ENCODE measurements around the gene IFNA5.

DNA sequence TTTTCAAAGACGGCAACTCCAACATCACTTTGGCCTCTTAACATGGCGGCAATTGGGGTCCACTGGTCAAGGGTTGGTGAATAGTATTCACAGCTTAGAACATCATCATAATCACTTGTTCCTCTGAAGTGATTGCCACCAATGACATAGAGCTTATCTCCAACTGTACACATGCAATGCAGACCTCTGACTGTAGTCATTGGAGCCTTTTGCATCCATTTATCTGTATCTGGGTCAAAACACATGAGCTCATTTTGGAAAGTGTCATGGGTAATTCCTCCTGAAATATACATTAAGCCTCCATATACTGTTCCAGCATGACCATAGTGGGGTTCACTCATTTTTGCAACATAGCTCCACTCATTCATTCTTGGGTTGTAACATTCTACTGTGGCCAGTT is 28.1 kb upstream of the IFNA5 start:
- TF ChIP-seq CTCF (IDR thresholded peaks at IDR 0.05) (no peak), POLR2A (IDR thresholded peaks at IDR 0.05) (no peak)
